NT2/D1 (cell line): ENCODE measurements around the gene CPSF3.

Experiments
- DNase-seq: peaks from one replicate; pipeline ENCODE4 v3.0.0-alpha.2; 2011; ENCODE audit warnings: low read depth, low spot score
- H3K27me3 ChIP-seq: 2 replicates; pipeline ENCODE4 v1.6.0; 2011; ENCODE audit warnings: mild to moderate bottlenecking; ENCODE audit not compliant: insufficient read length, insufficient read depth
- H3K36me3 ChIP-seq: 2 replicates; pipeline ENCODE4 v1.6.1; 2011; ENCODE audit warnings: mild to moderate bottlenecking, low read length, mixed read lengths; ENCODE audit not compliant: insufficient read depth, insufficient read length
- H3K4me1 ChIP-seq: 2 replicates; pipeline ENCODE4 v1.5.1; 2011; ENCODE audit not compliant: insufficient read depth, insufficient read length
- H3K4me3 ChIP-seq: 2 replicates; pipeline ENCODE4 v1.5.1; 2011; ENCODE audit warnings: low read depth; ENCODE audit not compliant: insufficient read length
- H3K9ac ChIP-seq: 2 replicates; pipeline ENCODE4 v1.6.0; 2011; ENCODE audit warnings: low read depth; ENCODE audit not compliant: insufficient read length
- H3K9me3 ChIP-seq: 2 replicates; pipeline ENCODE4 v1.5.1; 2011; ENCODE audit warnings: mild to moderate bottlenecking, low read length; ENCODE audit not compliant: insufficient read depth
- SUZ12 ChIP-seq: IDR thresholded peaks from 2 replicates; pipeline ENCODE4 v1.6.1; 2011; ENCODE audit not compliant: insufficient read length, insufficient read depth; ENCODE audit errors: extremely low read depth
- YY1 ChIP-seq: IDR thresholded peaks from 2 replicates; pipeline ENCODE4 v1.6.1; 2011; ENCODE audit not compliant: insufficient read length, insufficient read depth
- ZNF274 ChIP-seq: IDR thresholded peaks from 2 replicates; pipeline ENCODE4 v1.6.1; 2011; ENCODE audit warnings: mild to moderate bottlenecking, low read depth, low read length

Gene CPSF3

GRCh38 chr2:9424447-9425164, 1.2 kb downstream of the CPSF3 start:
- no peak for TF ChIP-seq SUZ12
- TF ChIP-seq YY1: no peak
- TF ChIP-seq ZNF274: no peak
- Histone ChIP-seq H3K4me3 (peak overlapping the region; percentile 96), H3K27me3 (no peaks in the 10 kb centered on the region), H3K9me3 (no peaks in the 10 kb centered on the region), H3K9ac (peak overlapping the region; percentile 96), H3K4me1 (peaks cover 3% of the 10 kb centered on the region), H3K36me3 (peaks cover 29% of the 10 kb centered on the region)
- no peak for DNase-seq

- TF ChIP-seq ZNF274: no peak
- TF ChIP-seq SUZ12: no peak
- no peak for TF ChIP-seq YY1
- DNase-seq: no peak
- Histone ChIP-seq H3K9ac (no peak overlapping the region), H3K4me3 (no peak overlapping the region), H3K4me1 (no peaks in the 10 kb centered on the region), H3K27me3 (no peaks in the 10 kb centered on the region), H3K9me3 (no peaks in the 10 kb centered on the region), H3K36me3 (peaks cover 63% of the 10 kb centered on the region)
Measured at GRCh38 chr2:9428965-9429577, 5.6 kb downstream of the CPSF3 start.

DNA sequence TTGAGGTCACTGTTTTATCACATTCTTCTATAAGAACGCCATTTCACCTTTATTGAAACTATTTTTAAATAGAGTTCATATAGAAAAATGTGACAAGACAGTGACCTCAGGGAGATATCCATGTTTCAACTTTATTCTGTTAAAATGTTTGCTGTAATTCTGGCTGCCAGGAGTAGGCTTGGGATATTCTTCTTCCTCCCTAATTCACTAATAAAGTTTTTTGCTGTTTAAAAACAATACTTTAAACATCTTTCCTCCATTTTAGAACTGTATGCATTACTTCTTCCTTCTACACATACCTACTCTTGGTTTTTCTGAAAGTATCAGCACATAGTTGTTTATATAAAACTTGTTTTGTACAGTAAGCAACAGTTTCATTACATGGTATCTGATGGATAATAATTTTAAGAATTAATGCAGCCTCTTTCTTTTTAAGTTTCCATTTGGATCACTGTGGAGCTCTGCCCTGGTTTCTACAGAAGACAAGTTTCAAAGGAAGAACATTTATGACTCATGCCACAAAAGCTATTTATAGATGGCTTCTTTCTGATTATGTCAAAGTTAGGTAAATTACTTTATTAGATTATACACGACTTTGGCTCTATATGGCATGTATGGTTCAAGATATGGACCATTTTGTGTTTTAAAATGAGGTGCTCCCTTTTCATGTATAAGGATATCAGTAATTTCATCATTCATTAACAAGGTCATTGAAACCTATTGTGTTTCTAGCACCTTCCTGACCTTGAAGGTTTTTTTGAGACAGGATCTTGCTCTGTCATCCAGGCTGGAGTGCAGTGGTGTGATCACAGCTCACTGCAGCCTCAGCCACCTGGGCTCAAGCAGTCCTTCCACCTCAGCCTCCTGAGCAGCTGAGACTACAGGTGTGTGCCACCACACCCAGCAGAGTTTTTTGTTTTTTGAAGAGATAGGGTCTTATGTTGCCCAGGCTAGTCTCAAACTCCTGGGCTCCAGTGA, 7.2 kb downstream of the CPSF3 start:
- DNase-seq: no peak
- no peaks in the 10 kb centered on the region for H3K27me3 ChIP-seq
- no peaks in the 10 kb centered on the region for H3K4me1 ChIP-seq
- H3K9ac ChIP-seq: no peak overlapping the region
- TF ChIP-seq SUZ12 (no peak), ZNF274 (no peak), YY1 (no peak)
- no peak overlapping the region for H3K4me3 ChIP-seq
- H3K36me3 ChIP-seq: peaks cover 72% of the 10 kb centered on the region
- H3K9me3 ChIP-seq: no peaks in the 10 kb centered on the region

- H3K4me3 ChIP-seq: no peak overlapping the region
- H3K4me1 ChIP-seq: no peaks in the 10 kb centered on the region
- TF ChIP-seq YY1: no peak
- no peak for TF ChIP-seq SUZ12
- no peak for TF ChIP-seq ZNF274
- H3K9ac ChIP-seq: no peak overlapping the region
- H3K36me3 ChIP-seq: peaks cover 77% of the 10 kb centered on the region
- no peak for DNase-seq
- no peaks in the 10 kb centered on the region for H3K27me3 ChIP-seq
- H3K9me3 ChIP-seq: no peaks in the 10 kb centered on the region
Measured at GRCh38 chr2:9434489-9434888, 11.0 kb downstream of the CPSF3 start.

- peaks cover 76% of the 10 kb centered on the region for H3K36me3 ChIP-seq
- H3K9me3 ChIP-seq: no peaks in the 10 kb centered on the region
- TF ChIP-seq ZNF274: no peak
- TF ChIP-seq SUZ12: no peak
- TF ChIP-seq YY1: no peak
- no peaks in the 10 kb centered on the region for H3K4me1 ChIP-seq
- no peaks in the 10 kb centered on the region for H3K27me3 ChIP-seq
- H3K9ac ChIP-seq: no peak overlapping the region
- H3K4me3 ChIP-seq: no peak overlapping the region
- DNase-seq: no peak
Measured at GRCh38 chr2:9439536-9439935, 16.1 kb downstream of the CPSF3 start.

GRCh38 chr2:9440058-9440727, 16.7 kb downstream of the CPSF3 start:
- no peak for DNase-seq

More at GRCh38 chr2:9440058-9440727, 16.7 kb downstream of the CPSF3 start:
- TF ChIP-seq ZNF274 (no peak), SUZ12 (no peak), YY1 (no peak)
- Histone ChIP-seq H3K4me1 (no peaks in the 10 kb centered on the region), H3K9ac (no peak overlapping the region), H3K4me3 (no peak overlapping the region), H3K36me3 (peaks cover 74% of the 10 kb centered on the region), H3K9me3 (no peaks in the 10 kb centered on the region), H3K27me3 (no peaks in the 10 kb centered on the region)
